T-cell (primary cell): ENCODE measurements around the gene ARAP1. TPM values are rescaled to one million over a fixed set of nuclear protein-coding genes. Genes with fewer than 3 reads are reported as not detected.

Experiments
- ATAC-seq, 4 experiments: fragments of 200-7000 bp in 3 of 4; fragments of 150-1000 bp in 1 of 4; cut with Tn5 transposase; replicated peaks in 1 of 4; 1 replicate in 3 of 4; 2 replicates in 1 of 4; pipeline ENCODE4 v1.10.0; 2021; ENCODE audit warnings: moderate library complexity in 3 of 4, mild to moderate bottlenecking in 2 of 4, moderate number of reproducible peaks in 1 of 4
- CTCF ChIA-PET, 2 donors: fragments of 300-600 bp; sonication (Branson Sonifier 250); formaldehyde crosslinking; loops; one replicate each; lab custom pipeline; 2022; ENCODE audit warnings: antibody characterized with exemption in 2 of 2; lab: Charles Lee
- POLR2A ChIA-PET, 2 donors: fragments of 300-600 bp; sonication (Branson Sonifier 250); formaldehyde crosslinking; loops; one replicate each; lab custom pipeline; 2022; ENCODE audit warnings: antibody characterized with exemption in 2 of 2; lab: Charles Lee
- DNase-seq, 35 experiments: peaks; one replicate each; pipeline versions ENCODE4 v3.0.0 to v3.0.0-alpha.2; 2013 to 2023
- H3K27ac ChIP-seq: one replicate; pipeline ENCODE4 v1.5.1; 2013; ENCODE audit warnings: low read length
- H3K27me3 ChIP-seq, 2 experiments: replicated peaks in 1 of 2; 1 replicate in 1 of 2; 2 replicates in 1 of 2; pipeline versions ENCODE4 v1.6.1 to v1.7.0; 2013; ENCODE audit warnings: low read length in 1 of 2, mixed read lengths in 1 of 2; ENCODE audit not compliant: control insufficient read depth in 2 of 2, insufficient read depth in 2 of 2; ENCODE audit errors: extremely low read depth in 1 of 2
- H3K36me3 ChIP-seq, 2 donors: 1 replicate in 1 of 2; 2 replicates in 1 of 2; pipeline versions ENCODE4 v1.6.1 to v1.7.0; 2013; ENCODE audit warnings: low read length in 1 of 2; ENCODE audit not compliant: control insufficient read depth in 2 of 2, insufficient read depth in 1 of 2; ENCODE audit errors: extremely low read depth in 1 of 2
- H3K4me1 ChIP-seq, 2 experiments: 1 replicate in 1 of 2; 2 replicates in 1 of 2; pipeline versions ENCODE4 v1.6.1 to v1.7.0; 2013; ENCODE audit warnings: low read length in 2 of 2, mixed read lengths in 1 of 2; ENCODE audit not compliant: insufficient read depth in 2 of 2, control insufficient read depth in 1 of 2; ENCODE audit errors: extremely low read depth in 1 of 2
- H3K4me3 ChIP-seq, 2 donors: 1 replicate in 1 of 2; 2 replicates in 1 of 2; pipeline versions ENCODE4 v1.5.1 to v1.7.0; 2013; ENCODE audit warnings: mild to moderate bottlenecking in 2 of 2, low read length in 1 of 2, moderate library complexity in 1 of 2; ENCODE audit not compliant: control insufficient read depth in 1 of 2; ENCODE audit errors: extremely low read depth in 1 of 2
- H3K9me3 ChIP-seq: 2 replicates; pipeline ENCODE4 v1.7.0; 2013
- H3K27ac Mint-ChIP-seq, 2 donors: one replicate each; pipeline ENCODE4 v1.8.0; 2020 to 2021; ENCODE audit warnings: mild to moderate bottlenecking in 2 of 2, mixed read lengths in 2 of 2
- H3K27me3 Mint-ChIP-seq, 2 donors: one replicate each; pipeline ENCODE4 v1.8.0; 2021 to 2022; ENCODE audit warnings: mixed read lengths in 2 of 2
- H3K36me3 Mint-ChIP-seq: one replicate; pipeline ENCODE4 v1.8.0; 2021; ENCODE audit warnings: mixed read lengths
- H3K4me1 Mint-ChIP-seq, 3 donors: one replicate each; pipeline ENCODE4 v1.8.0; 2020 to 2022; ENCODE audit warnings: mixed read lengths in 3 of 3, mild to moderate bottlenecking in 1 of 3
- H3K4me3 Mint-ChIP-seq, 3 donors: one replicate each; pipeline ENCODE4 v1.8.0; 2020 to 2022; ENCODE audit warnings: mild to moderate bottlenecking in 3 of 3, mixed read lengths in 3 of 3, moderate library complexity in 3 of 3
- H3K9me3 Mint-ChIP-seq, 3 donors: one replicate each; pipeline ENCODE4 v1.8.0; 2020 to 2022; ENCODE audit warnings: mixed read lengths in 3 of 3
- WGBS: methylation state at CpG from one replicate; pipeline ENCODE4 v1.1.5; 2013; ENCODE audit warnings: missing lambda C conversion rate; ENCODE audit not compliant: insufficient coverage; 5-methylcytosine and 5-hydroxymethylcytosine counted together
- total RNA-seq, 35 experiments: library from RNA in 6 of 35; stranded (reverse) in 6 of 35; fragments of 120-200 nt in 1 of 35; gene quantifications; one replicate each; pipeline versions ENCODE4 v1.2.1 to v1.2.4 and lab custom pipeline; 2013 to 2026

ARAP1 gene
- total RNA-seq, result 100 to 1,000 TPM; 117 to 162 (median 148) TPM
- 83.9 TPM for total RNA-seq (2013)
- 34.1 to 266 (median 141) reads per million in 29 experiments for total RNA-seq (lab: John Stamatoyannopoulos, UW)

DNA sequence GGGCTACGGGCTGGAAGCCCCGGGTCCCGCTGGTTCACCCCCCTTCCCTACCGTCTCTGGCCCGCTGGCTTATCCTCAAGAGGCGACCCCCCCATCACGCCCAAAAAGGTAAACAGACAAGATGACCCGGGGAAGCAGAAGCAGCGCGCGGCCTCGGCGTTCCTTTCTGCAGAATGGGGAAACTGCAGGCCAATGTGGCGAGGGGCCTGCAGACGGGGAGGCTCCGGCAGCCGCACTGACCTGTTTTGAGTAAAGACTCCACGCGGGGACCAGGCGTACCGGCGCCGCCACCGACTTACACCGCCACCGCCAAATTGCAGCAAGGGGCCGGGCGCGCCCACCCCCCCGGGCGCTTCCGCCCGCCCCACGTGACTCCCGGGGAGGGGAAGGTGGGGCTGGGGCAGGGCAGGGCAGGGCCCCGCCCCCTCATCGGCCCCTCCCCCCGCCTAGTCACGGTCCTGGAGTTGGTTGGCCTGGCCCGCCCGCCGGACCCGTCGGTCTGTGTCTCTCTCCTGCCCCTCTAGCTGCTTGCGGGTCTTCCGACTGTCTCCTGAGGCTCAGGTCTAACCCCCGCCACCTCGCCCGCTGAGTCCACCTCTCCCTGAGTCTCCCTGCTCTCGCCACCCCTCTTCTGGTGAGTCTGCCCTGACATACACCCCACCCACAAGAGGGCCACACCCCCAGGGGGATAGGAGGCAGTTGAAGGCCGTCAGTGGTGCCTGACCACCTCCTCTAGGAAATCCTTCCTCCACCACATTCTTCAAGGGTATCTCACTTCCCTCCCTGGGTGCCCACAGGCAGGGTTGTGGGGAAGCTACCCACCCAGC lies at the start of gene ARAP1:
ARAP1 (minus strand) TSS at position 321 of the 827 bp plus-strand sequence. CDS start 25,280 bp downstream, outside the sequence.
- ChIA-PET CTCF (interaction anchor here in 1 of 2 donors (0.8 kb wide), 1 partner anchor 94 kb away, joined by 3 read pairs; no protein-coding TSS in a partner anchor), POLR2A (interaction anchor here in 1 of 2 donors (0.7 kb wide), 1 partner anchor 16 kb away, joined by 3 read pairs; no protein-coding TSS in a partner anchor)
- Histone ChIP-seq H3K27ac (peak within 1 kb of the TSS; percentile 61), H3K4me1 (peaks cover 11 to 47% of the 10 kb centered on the region in 2 experiments), H3K36me3 (peaks cover 0 to 1% of the 10 kb centered on the region in 2 donors), H3K9me3 (no peaks in the 10 kb centered on the region), H3K4me3 (peak within 1 kb of the TSS; percentile 85 to 96), H3K27me3 (no peaks in the 10 kb centered on the region)
- ATAC-seq (peak; percentile 90 to 96 (median 92)), DNase-seq (peak; percentile 62 to 87 (median 78))
- peaks cover 15% of the 10 kb centered on the region for H3K36me3 Mint-ChIP-seq
- under 1% methylated on average over 35 of the region's 51 CpGs for WGBS
- no peaks in the 10 kb centered on the region for H3K9me3 Mint-ChIP-seq
- H3K27ac Mint-ChIP-seq, result peak within 1 kb of the TSS; percentile 90 to 94
- peaks cover 45 to 50% (median 46%) of the 10 kb centered on the region in 3 donors for H3K4me1 Mint-ChIP-seq
- H3K4me3 Mint-ChIP-seq, result peak within 1 kb of the TSS; percentile 81 to 97 (median 95)
- H3K27me3 Mint-ChIP-seq, result no peaks in the 10 kb centered on the region

DNA sequence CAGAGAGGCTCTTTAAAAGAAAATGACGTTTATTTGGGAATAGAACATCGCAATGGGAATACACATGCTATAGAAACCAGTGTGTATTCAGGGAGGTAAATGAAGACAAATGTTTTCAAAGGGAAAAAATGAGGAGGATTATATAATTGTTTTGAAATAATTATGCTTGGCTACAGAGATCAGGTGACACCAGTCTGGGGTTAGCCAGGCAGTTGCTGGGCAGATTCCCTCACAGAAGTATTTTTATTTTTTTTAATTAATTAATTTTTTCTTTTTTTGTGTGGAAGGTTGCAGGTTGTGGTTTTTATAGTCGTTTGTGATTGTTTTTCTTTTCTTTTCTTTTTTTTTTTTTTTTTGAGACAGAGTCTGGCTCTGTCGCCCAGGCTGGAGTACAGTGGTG lies 47.2 kb upstream of the ARAP1 start:
- WGBS, result no CpG with 5 or more reads among the region's 4 CpGs
- Histone ChIP-seq H3K4me1 (peaks cover 0 to under 1% of the 10 kb centered on the region in 2 experiments), H3K27me3 (no peaks in the 10 kb centered on the region), H3K27ac (no peak overlapping the region), H3K4me3 (no peak overlapping the region), H3K36me3 (no peaks in the 10 kb centered on the region), H3K9me3 (no peaks in the 10 kb centered on the region)
- DNase-seq (no peak), ATAC-seq (no peak)
- CTCF ChIA-PET, result no interaction called here
- Mint-ChIP-seq H3K27ac (no peak overlapping the region), H3K4me1 (peaks cover 2 to 5% (median 4%) of the 10 kb centered on the region in 3 donors), H3K36me3 (no peaks in the 10 kb centered on the region), H3K9me3 (no peaks in the 10 kb centered on the region), H3K4me3 (no peak overlapping the region), H3K27me3 (no peaks in the 10 kb centered on the region)
- POLR2A ChIA-PET, result no interaction called here

- H3K4me1 Mint-ChIP-seq, result peaks cover 11 to 14% (median 13%) of the 10 kb centered on the region in 3 donors
- Histone ChIP-seq H3K36me3 (no peaks in the 10 kb centered on the region), H3K27me3 (no peaks in the 10 kb centered on the region), H3K4me3 (no peak overlapping the region), H3K27ac (no peak overlapping the region), H3K4me1 (peaks cover under 1 to 10% of the 10 kb centered on the region in 2 experiments), H3K9me3 (no peaks in the 10 kb centered on the region)
- no peaks in the 10 kb centered on the region for H3K36me3 Mint-ChIP-seq
- WGBS, result no CpG with 5 or more reads among the region's 4 CpGs
- no peaks in the 10 kb centered on the region for H3K27me3 Mint-ChIP-seq
- no peak overlapping the region for H3K4me3 Mint-ChIP-seq
- no peaks in the 10 kb centered on the region for H3K9me3 Mint-ChIP-seq
- no peak for DNase-seq
- H3K27ac Mint-ChIP-seq, result no peak overlapping the region
- ATAC-seq, result no peak
- ChIA-PET POLR2A (interaction anchor here in 1 of 2 donors (0.7 kb wide), 1 partner anchor 12 kb away, joined by 3 read pairs; no protein-coding TSS in a partner anchor), CTCF (interaction anchor here in 1 of 2 donors (0.7 kb wide), 1 partner anchor 31 kb away, joined by 3 read pairs; no protein-coding TSS in a partner anchor)
Measured at GRCh38 chr11:72798361-72798760, 46.2 kb upstream of the ARAP1 start.

DNA sequence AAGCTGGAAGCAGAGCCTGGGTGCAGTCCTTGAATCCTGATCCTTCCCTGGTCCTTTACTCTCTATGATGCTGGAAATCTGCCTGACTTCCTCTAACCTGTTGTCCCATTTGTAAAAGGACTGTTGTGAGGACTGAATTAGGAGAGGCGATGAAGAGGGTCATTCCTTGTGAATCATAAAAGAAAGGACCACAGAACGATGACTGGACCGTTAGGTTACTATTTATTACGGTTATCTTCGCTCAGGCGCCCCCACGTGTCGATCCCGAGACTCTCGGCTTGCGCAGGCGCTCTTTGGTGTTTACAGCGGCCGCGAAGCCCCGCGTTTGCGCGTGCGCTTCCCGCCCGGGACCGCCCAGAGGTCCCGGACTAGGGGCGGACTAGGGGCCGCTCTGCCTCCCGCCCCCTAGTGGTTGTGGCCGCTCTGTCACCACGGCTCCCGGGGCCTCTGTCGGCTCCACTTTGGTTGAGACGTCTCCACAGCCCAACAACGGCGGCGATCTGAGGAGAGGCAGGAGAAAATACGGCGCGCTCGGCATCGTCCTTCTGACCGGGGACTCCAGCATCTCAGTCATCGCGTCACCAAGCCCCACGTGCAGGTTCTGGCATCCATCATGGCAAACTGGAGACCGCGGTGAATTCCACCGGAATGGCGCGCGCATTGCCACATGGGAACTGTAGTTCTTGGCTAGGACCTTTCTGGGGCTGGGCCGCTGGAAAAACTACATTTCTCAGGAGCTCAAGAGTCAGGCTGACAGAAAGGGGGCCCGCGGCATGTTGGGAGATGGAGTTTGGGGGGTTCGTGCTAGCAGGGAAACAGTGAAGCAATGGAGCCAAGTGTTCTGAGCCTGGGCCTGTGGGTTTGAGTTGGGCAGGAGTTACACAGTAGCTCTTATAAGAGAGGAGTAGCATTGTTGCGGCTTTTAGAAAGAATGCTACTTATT lies 41.5 kb upstream of the ARAP1 start, which contains the start of gene STARD10:
STARD10 (minus strand) TSS at position 623 of the 943 bp plus-strand sequence. CDS start 12,866 bp downstream, outside the sequence.
- ATAC-seq, result peak; percentile 92 to 95 (median 94)
- H3K27me3 Mint-ChIP-seq, result no peaks in the 10 kb centered on the region

DNA sequence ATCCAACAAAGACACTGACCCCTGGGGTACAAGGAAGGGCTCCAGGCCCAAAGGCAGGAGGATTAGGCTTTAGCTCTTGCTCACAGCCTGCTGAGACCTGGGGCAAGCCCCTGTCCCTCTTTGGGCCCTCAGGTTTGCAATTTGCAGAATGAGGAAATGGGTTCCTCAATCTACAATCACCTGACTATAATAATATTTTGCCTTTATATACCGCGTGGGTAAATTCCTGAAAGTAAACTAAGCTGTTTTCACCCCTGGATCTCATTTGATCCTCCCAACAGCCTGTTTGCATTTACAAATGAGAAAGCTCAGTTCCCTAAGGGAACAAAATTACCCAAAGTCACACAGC lies 40.8 kb upstream of the ARAP1 start:
- DNase-seq (no peak), ATAC-seq (no peak)
- POLR2A ChIA-PET, result interaction anchor here in 1 of 2 donors (0.5 kb wide), 1 partner anchor 71 kb away, joined by 3 read pairs; no protein-coding TSS in a partner anchor
- 100% methylated on average over 2 of the region's 2 CpGs for WGBS
- H3K4me3 ChIP-seq, result peak overlapping the region in 1 of 2 donors; percentile 85
- peak overlapping the region; percentile 99 to 100 for H3K27ac Mint-ChIP-seq
- H3K27ac ChIP-seq, result peak overlapping the region; percentile 99
- H3K27me3 ChIP-seq, result no peaks in the 10 kb centered on the region
- no peaks in the 10 kb centered on the region for H3K36me3 Mint-ChIP-seq
- no peaks in the 10 kb centered on the region for H3K27me3 Mint-ChIP-seq
- H3K4me1 Mint-ChIP-seq, result peaks cover 23 to 28% (median 28%) of the 10 kb centered on the region in 3 donors
- H3K9me3 Mint-ChIP-seq, result no peaks in the 10 kb centered on the region
- H3K4me1 ChIP-seq, result peaks cover 6 to 23% of the 10 kb centered on the region in 2 experiments
- no peaks in the 10 kb centered on the region for H3K9me3 ChIP-seq
- H3K4me3 Mint-ChIP-seq, result peak overlapping the region; percentile 91 to 98 (median 97)
- H3K36me3 ChIP-seq, result no peaks in the 10 kb centered on the region
- CTCF ChIA-PET, result interaction anchor here (0.6 to 3.7 kb wide), 10 partner anchors 10 to 147 kb away, joined by 3 to 38 read pairs (median 4); no protein-coding TSS in a partner anchor

More for the DNA sequence above, 41.5 kb upstream of the ARAP1 start, which contains the start of gene STARD10:
- H3K9me3 ChIP-seq, result no peaks in the 10 kb centered on the region
- H3K4me1 ChIP-seq, result peaks cover 6 to 23% of the 10 kb centered on the region in 2 experiments
- peak within 1 kb of the TSS; percentile 91 to 98 (median 97) for H3K4me3 Mint-ChIP-seq
- ChIA-PET POLR2A (interaction anchor here in 1 of 2 donors (1.0 kb wide), 1 partner anchor 68 kb away, joined by 4 read pairs; no protein-coding TSS in a partner anchor), CTCF (interaction anchor here (0.6 to 3.7 kb wide), 18 partner anchors 11 to 148 kb away, joined by 3 to 38 read pairs (median 4); no protein-coding TSS in a partner anchor)
- H3K4me3 ChIP-seq, result peak within 1 kb of the TSS; percentile 82 to 85
- H3K36me3 ChIP-seq, result no peaks in the 10 kb centered on the region
- H3K27ac Mint-ChIP-seq, result peak within 1 kb of the TSS; percentile 99 to 100
- no peaks in the 10 kb centered on the region for H3K36me3 Mint-ChIP-seq
- peak within 1 kb of the TSS; percentile 99 for H3K27ac ChIP-seq
- peaks cover 23 to 26% (median 26%) of the 10 kb centered on the region in 3 donors for H3K4me1 Mint-ChIP-seq
- under 1% methylated on average over 53 of the region's 55 CpGs for WGBS
- no peaks in the 10 kb centered on the region for H3K27me3 ChIP-seq
- no peaks in the 10 kb centered on the region for H3K9me3 Mint-ChIP-seq
- DNase-seq, result peak; percentile 87 to 98 (median 93)
